Activated CD8-positive, alpha-beta memory T cell treated with anti-CD3 and anti-CD28 coated beads, Interleukin-2, amount 50 U/mL, for 1 hour (primary cell): ENCODE results near the gene EIF6.
"Not testable (repeated sequence)": the region's sequence is repeated elsewhere in the genome, so short reads cannot be mapped to it uniquely, and the experiment has no call there.

ENCODE experiments used
- DNase-seq: peaks from one replicate; pipeline ENCODE4 v3.0.0-alpha.2; 2020; ENCODE audit errors: extremely low read depth

EIF6 gene

GRCh38 chr20:35284267-35284991 is at the start of gene EIF6:
Gene EIF6 (minus strand): TSS chr20:35284772. CDS start chr20:35284487, 285 bp downstream.
- no peak for DNase-seq

- DNase-seq: no peak
Observed at GRCh38 chr20:35333606-35334005, 49.0 kb upstream of the EIF6 start.

- no peak for DNase-seq
Observed at GRCh38 chr20:35332540-35333200, 48.1 kb upstream of the EIF6 start.

GRCh38 chr20:35329435-35330139 is 45.0 kb upstream of the EIF6 start:
- no peak for DNase-seq

- DNase-seq: no peak
Observed at GRCh38 chr20:35328689-35329088, 44.1 kb upstream of the EIF6 start.

GRCh38 chr20:35328095-35328685 is 43.6 kb upstream of the EIF6 start:
- no peak for DNase-seq

- DNase-seq: no peak
Observed at GRCh38 chr20:35327074-35327976, 42.8 kb upstream of the EIF6 start.

GRCh38 chr20:35326740-35327073 is 42.1 kb upstream of the EIF6 start:
- no peak for DNase-seq

- DNase-seq: no peak
Observed at GRCh38 chr20:35326021-35326739, 41.6 kb upstream of the EIF6 start.

GRCh38 chr20:35325401-35325800 is 40.8 kb upstream of the EIF6 start:
- no peak for DNase-seq

- no peak for DNase-seq
Observed at GRCh38 chr20:35320396-35321126, 36.0 kb upstream of the EIF6 start.

GRCh38 chr20:35319871-35320197 is 35.3 kb upstream of the EIF6 start:
- no peak for DNase-seq

- DNase-seq: no peak
Observed at GRCh38 chr20:35319192-35319870, 34.8 kb upstream of the EIF6 start.

- no peak for DNase-seq
Observed at GRCh38 chr20:35318502-35319157, 34.1 kb upstream of the EIF6 start.

- DNase-seq: no peak
Observed at GRCh38 chr20:35317416-35318210, 33.0 kb upstream of the EIF6 start.

GRCh38 chr20:35316086-35316485 is 31.5 kb upstream of the EIF6 start:
- DNase-seq: no peak

- not testable (repeated sequence) for DNase-seq
Observed at GRCh38 chr20:35315632-35316020, 31.1 kb upstream of the EIF6 start.
